Measurements from ENCODE around the gene D2HGDH.

Gene D2HGDH

DNA sequence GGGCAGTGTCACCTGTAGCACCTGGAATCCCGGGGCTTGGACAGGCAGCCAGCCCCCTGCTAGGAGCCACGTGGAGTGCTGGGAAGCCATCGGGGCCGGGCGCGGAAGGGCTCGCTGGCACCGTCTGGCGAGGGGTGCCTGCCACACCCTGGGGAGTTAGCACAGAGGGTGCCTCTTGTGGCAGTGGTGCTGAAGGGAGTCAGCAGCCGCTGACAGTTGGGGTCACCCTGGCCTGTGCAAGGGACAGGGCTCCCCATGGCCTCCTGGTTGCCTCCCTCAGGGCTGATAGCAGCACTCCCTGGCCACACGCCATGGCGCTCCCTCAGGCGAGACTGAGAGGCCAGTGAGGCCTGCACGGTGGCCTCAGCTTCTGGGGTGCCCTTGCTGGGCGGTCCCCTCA is 13.9 kb upstream of the D2HGDH start:
- Histone ChIP-seq H3K9me3 (no peaks in the 10 kb centered on the region), H3K36me3 (peaks cover 61 to 97% (median 69%) of the 10 kb centered on the region in 3 donors), H3K4me1 (no peaks in the 10 kb centered on the region), H3K27ac (no peak overlapping the region), H3K27me3 (no peaks in the 10 kb centered on the region), H3K4me3 (no peak overlapping the region)
- TF ChIP-seq, protein P1, sequence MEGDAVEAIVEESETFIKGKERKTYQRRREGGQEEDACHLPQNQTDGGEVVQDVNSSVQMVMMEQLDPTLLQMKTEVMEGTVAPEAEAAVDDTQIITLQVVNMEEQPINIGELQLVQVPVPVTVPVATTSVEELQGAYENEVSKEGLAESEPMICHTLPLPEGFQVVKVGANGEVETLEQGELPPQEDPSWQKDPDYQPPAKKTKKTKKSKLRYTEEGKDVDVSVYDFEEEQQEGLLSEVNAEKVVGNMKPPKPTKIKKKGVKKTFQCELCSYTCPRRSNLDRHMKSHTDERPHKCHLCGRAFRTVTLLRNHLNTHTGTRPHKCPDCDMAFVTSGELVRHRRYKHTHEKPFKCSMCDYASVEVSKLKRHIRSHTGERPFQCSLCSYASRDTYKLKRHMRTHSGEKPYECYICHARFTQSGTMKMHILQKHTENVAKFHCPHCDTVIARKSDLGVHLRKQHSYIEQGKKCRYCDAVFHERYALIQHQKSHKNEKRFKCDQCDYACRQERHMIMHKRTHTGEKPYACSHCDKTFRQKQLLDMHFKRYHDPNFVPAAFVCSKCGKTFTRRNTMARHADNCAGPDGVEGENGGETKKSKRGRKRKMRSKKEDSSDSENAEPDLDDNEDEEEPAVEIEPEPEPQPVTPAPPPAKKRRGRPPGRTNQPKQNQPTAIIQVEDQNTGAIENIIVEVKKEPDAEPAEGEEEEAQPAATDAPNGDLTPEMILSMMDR (IDR thresholded peaks at IDR 0.05), result no peak
- DNase-seq, result no peak
- intact Hi-C loops (cut with DNase I; ENCODE audit: low total_unique reads), result no loop called here

DNA sequence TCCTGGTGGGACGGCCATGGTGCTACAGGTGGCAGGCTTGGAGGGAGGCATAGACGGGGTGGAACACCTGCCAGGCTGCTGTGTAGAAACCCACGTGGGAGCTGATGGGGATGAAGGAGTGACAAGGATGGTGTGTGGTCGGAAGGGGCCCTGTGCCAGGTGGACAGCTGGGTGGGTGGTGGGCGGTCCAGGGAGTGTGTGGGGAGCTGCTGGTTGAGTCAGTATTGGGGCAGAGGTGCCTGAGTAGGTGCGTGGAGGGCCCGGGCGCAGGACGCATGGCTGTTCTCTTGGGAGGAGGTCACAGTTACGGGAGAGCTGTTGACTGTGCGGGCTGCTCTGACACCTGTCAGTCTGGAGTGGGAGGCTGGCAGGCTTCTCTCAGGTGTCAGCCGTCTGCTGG is 12.6 kb upstream of the D2HGDH start:
- DNase-seq, result no peak
- Histone ChIP-seq H3K9me3 (no peaks in the 10 kb centered on the region), H3K4me1 (no peaks in the 10 kb centered on the region), H3K36me3 (peaks cover 57 to 97% (median 71%) of the 10 kb centered on the region in 3 donors), H3K27ac (no peak overlapping the region), H3K4me3 (no peak overlapping the region), H3K27me3 (no peaks in the 10 kb centered on the region)
- TF ChIP-seq, protein P1 (IDR thresholded peaks at IDR 0.05), result no peak
- intact Hi-C loops (cut with DNase I; ENCODE audit: low total_unique reads), result no loop called here

DNA sequence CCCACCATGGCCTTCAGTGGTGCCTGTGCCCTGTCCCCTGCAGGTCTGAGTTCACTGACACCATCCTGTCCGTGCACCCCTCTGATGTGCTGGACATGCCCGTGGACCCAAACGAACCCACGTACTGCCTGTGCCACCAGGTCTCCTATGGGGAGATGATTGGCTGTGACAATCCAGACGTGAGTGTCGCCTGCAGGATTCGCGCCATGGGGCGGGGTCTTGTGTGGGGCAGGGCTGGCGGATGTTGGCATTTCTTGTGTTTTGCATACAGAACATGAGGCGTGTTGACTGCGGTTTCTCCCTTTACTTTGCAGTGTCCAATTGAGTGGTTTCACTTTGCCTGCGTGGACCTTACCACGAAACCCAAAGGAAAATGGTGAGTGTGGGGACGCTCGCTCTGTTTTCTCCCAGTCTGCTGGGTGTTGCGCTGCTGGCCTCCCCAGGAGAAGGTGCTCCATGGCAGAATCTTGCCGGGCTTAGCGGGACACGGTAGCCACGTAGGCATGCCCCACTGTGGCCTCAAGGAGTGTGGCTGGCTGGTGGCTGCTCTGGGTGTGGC is 11.5 kb upstream of the D2HGDH start:
- DNase-seq, result no peak

DNA sequence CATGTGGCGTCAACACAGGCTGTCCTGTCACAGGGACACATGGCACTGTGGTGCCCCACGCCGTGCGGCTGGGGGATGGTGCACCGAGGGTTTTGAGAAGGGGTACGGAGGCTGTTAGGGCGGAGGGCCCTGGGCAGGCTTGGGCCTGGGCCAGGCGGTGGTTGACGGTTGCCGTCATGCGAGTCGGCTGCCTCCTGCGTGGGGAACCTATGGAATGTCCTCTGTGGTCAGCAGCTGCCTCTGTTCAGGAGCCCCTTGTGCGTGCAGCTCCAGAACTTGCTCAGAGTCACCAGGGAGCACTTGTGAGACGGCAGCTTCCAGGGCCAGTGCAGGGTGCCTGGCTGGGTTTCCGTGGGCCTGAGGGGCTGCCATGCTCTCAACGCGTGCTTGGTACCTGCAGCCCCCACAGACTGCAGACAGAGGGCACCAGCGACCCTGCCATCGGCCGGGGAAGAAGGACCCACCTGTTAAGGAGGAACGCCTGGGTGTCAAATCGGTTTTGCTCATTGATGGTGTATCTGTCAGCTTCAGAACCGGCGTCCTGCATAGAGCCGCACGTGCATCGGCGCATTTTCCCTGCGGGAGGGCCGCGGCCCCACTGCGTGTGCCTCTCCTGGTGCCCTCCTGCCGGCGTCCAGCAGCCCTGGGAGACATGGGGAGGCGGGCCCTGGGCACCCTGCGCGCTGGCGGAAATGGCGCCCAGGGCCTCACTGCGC is 10.0 kb upstream of the D2HGDH start:
- Histone ChIP-seq H3K4me1 (no peaks in the 10 kb centered on the region), H3K4me3 (no peak overlapping the region), H3K27ac (no peak overlapping the region), H3K27me3 (no peaks in the 10 kb centered on the region), H3K36me3 (peaks cover 48 to 89% (median 65%) of the 10 kb centered on the region in 3 donors), H3K9me3 (no peaks in the 10 kb centered on the region)
- intact Hi-C loops (cut with DNase I; ENCODE audit: low total_unique reads), result no loop called here
- DNase-seq, result no peak
- TF ChIP-seq, protein P1 (IDR thresholded peaks at IDR 0.05), result peak in 1 of 2 experiments; percentile 6

More for the DNA sequence above, 11.5 kb upstream of the D2HGDH start:
- TF ChIP-seq, protein P1 (IDR thresholded peaks at IDR 0.05), result no peak
- intact Hi-C loops (cut with DNase I; ENCODE audit: low total_unique reads), result no loop called here
- H3K36me3 ChIP-seq, result peaks cover 52 to 95% (median 72%) of the 10 kb centered on the region in 3 donors
- H3K4me3 ChIP-seq, result no peak overlapping the region
- no peaks in the 10 kb centered on the region for H3K4me1 ChIP-seq
- no peaks in the 10 kb centered on the region for H3K27me3 ChIP-seq
- H3K9me3 ChIP-seq, result no peaks in the 10 kb centered on the region
- H3K27ac ChIP-seq, result no peak overlapping the region

DNA sequence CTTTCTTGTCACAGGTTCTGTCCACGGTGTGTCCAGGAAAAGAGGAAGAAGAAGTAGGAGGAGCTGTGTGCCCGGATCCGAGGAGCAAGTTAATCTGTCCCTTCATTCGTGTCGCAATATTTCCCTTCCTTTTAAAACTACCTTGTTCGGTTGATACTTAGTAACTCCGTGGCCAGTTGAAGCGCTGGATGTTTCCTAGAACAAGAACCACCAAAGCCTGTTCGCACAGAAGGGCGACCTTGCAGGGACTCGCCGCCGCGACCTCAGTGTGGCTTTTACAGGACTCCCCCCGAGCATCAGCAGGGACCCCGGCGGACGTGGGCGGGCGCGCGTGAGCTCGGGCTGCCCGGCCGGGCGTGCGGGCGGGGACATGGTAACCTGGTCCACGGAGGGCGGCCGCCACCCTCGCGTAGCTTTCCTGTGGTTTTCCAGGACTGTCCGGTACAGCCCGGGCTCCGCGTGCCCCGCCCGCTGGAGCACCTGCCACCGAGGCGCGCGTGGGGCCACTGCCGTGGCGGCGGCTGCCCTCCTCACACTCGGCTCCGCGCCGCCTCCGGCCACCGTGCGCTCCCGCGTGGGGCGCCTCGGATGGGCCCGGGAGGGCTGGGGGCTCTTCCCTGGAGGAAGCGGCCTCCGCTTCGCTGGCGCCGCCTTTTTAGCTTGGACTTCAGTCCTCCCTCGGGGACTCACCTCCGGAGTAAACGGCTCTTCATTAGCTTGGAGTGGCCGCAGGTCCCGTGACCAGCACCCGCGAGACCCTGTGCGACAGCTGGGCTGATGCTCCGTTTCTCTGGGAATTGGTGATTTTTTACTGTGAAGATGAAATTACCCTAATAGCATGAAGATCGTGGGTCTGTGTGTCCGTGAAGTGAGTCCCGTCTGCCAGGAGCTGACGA is 9.2 kb upstream of the D2HGDH start:
- Histone ChIP-seq H3K9me3 (no peaks in the 10 kb centered on the region), H3K27ac (no peak overlapping the region), H3K4me1 (no peaks in the 10 kb centered on the region), H3K4me3 (no peak overlapping the region), H3K27me3 (no peaks in the 10 kb centered on the region), H3K36me3 (peaks cover 40 to 81% (median 57%) of the 10 kb centered on the region in 3 donors)
- TF ChIP-seq, protein P1 (IDR thresholded peaks at IDR 0.05), result no peak
- intact Hi-C loops (cut with DNase I; ENCODE audit: low total_unique reads), result no loop called here
- no peak for DNase-seq
